ENCODE data around the gene ESYT1.
A peak's percentile ranks its signal among the peaks of the same experiment; 100 is the strongest.
"Not testable (repeated sequence)": the region's sequence is repeated elsewhere in the genome, so short reads cannot be mapped to it uniquely, and the experiment has no call there.

The ESYT1 gene

DNA sequence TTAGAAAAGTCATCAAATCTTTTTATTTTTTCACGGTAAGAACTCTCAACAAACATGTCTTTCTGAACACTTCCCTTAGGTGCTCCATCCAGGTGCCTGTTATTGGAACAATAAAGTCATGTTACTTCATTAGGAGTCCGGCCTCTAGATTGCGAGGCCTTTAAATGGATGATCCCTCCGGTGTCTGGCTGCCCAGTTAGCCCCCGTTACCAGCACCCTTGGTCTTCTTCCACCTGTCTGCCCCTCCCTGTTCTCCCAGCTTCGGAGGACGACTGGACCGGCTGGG is 24.3 kb upstream of the ESYT1 start:
- no peak for DNase-seq (ENCODE audit: low read depth)

DNA sequence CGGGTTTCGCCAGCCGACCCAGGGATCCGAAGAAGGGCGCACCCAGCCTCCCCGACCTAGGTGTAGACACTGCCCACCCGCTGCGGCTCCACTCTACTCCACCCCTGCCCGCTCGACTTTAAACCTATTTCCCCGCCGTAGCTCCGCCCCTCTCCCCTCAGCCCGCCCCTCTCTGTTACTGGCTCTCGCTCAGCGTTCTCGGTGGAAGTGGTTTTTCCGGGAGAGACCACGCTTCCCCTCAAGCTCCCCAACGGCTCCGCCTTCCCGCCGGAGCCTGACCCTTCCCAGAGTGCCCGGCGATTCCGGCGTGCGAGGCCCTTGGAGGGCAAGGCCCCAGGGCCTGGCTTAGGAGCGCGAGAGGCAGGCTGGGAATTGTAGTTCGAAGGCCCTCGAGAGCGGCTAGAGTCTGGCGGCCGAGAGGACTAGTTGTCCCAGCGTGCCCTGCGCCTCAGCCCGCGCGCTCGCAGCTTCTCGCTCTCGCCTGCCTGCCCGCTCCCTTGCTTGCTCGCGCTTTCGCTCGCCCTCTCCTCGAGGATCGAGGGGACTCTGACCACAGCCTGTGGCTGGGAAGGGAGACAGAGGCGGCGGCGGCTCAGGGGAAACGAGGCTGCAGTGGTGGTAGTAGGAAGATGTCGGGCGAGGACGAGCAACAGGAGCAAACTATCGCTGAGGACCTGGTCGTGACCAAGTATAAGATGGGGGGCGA is 23.8 kb upstream of the ESYT1 start, which contains the start of gene PA2G4:
Gene PA2G4 (plus strand): TSS at position 451 of the 706 bp plus-strand sequence. CDS start 179 bp downstream, at position 630.
- peak; percentile 95 for DNase-seq (ENCODE audit: low read depth)

DNA sequence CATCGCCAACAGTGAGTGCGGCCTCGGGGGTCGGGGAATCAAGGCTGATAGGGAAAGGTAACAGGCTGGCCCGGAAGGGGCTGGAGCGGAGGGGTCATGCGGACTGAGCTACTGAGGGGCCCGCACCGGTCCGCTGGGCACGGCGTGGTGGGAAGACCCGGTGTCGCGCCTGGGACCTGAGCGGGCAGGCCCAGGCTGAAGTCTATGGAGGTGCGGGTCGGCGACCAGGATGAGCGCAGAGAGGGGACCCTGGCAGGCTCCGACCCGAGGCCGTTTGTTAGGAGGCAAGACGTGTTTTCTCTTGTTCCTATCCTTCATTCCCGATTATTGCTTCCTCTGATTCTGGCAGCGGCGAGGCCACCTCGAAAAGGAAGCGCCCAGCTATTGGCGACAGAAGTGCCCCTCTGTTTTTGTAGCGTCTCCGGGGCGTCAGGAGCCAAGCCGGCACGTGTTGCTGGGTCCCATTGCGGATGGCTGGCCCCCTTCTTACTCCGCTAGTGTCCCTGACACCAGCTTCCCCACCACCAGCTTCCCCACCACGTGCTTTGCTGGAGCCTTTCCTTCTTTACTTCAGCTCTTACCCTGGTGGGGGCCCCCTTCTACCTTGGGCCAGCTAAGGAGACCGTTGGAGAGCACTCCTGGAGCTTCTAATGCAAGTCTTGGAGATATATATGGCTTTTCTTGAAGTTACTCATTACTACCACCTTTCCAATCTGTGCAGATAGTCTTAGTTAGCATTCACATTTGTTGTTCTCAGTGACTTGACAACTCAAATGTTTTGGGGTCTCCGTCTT is 23.1 kb upstream of the ESYT1 start:
- no peak for DNase-seq (ENCODE audit: low read depth)

DNA sequence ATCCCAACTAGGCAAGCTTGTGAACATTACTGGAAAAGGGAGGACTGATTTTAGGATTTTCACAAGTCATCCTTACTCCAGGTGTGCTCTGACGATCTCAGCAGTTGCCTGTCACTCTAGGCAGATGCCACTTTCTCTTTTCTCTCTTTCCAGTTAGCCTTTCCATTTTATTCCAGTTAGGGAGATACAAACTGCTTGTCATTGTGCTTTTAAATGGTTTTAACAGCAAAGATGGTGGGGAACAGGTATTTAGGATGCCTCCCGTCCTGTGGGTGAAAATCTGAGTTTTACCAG is 22.5 kb upstream of the ESYT1 start:
- no peak for DNase-seq (ENCODE audit: low read depth)

DNA sequence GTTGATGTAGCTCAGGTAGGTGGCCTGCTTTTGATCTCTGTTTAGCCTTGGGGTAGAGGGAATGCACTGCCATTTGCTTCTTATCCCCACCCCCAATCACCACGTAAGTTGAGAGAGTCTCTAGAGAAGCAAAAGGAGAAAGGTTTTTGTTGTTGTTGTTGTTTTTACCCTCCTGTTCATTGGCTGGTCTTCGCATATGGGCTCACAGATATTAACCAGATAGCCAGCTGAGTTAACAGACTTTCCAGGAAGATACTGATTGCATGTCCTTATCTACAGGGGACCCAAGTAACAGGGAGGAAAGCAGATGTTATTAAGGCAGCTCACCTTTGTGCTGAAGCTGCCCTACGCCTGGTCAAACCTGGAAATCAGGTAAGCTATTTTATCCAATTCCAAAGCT is 20.8 kb upstream of the ESYT1 start:
- DNase-seq (ENCODE audit: low read depth), result no peak

DNA sequence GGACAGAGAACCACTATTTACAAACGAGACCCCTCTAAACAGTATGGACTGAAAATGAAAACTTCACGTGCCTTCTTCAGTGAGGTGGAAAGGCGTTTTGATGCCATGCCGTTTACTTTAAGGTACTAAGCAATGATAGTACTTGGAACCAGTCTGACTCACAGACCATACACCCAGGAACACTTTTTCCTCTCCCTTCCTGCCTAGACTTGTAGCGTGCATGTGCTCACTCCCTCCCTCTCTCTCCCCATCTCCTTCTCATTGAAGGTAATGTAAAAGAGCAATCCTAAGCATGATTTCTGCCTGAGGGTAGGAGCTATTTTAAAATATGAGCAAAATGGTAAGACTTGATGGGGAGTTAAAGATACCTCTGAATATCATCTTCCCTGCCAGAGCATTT is 17.5 kb upstream of the ESYT1 start:
- no peak for DNase-seq (ENCODE audit: low read depth)

DNA sequence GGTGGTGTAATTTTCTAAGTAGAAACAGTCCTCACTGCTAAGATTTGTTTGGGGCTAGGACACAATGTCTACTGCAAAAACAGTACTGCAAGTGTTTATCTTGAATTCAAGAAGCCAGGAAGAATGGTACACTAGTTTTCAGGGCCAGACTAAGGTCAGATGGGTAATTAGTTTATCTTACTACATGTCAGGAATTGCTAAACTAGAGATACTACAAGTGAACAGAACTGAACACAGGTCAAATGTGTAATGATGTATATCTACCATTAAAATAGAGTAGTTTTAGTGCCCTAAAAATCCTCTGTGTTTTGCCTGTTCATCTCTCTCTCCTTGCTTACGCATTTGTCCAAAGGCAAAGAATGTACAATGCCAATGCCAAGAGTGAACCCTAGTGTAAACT is 14.0 kb upstream of the ESYT1 start:
- no peak for DNase-seq (ENCODE audit: low read depth)

DNA sequence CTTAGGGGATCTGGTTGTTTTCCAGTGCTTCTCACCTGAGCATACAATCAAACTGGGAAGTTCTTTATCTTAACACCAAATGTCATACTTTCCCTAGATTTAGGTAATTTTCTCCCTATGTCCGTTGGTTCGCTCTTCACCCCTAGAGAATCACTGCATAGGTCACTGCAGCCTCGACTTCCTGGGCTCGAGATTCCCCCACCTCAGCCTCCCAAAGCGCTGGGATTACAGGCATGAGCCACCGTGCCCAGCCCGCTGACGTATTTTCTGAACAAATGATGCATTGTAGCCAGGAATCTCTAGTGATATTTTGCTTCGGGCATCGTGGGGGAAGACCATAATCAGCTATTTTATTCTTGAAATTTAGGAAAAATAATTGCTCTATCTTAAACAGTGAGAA is 12.7 kb upstream of the ESYT1 start:
- DNase-seq (ENCODE audit: low read depth), result no peak

DNA sequence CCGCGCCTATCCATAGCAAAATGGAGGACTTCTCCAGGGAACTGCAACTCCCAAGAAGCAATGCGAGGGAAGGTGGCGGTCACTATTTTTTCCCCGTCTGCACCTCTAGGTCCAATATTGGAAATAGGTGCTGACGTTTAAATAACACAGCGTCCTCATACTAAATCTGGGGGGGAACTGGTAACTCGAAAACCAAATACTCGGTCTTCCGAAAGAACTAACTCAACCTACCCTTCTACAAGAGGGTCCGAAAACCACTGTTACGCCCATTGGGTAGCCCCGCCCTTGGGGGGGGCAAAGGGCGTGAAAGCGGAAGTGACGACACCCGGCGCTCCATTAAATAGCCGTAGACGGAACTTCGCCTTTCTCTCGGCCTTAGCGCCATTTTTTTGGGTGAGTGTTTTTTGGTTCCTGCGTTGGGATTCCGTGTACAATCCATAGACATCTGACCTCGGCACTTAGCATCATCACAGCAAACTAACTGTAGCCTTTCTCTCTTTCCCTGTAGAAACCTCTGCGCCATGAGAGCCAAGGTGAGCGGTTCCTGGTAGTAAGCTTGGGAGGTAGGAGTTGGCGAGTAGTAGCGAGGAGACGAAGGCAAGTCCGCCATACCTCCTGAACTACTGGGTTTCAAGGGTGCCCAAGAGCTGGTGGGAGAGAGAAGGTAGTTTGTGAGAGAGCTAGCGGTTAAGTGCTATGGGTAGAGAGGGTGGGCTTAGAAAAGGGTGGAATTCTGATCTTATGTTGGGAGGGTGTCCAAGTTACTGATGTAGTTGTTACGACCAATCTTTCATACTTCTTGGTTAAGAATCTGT is 11.6 kb upstream of the ESYT1 start, which contains the start of gene RPL41:
Gene RPL41 (plus strand): TSS at position 367 of the 815 bp plus-strand sequence.
- DNase-seq (ENCODE audit: low read depth), result peak; percentile 92

DNA sequence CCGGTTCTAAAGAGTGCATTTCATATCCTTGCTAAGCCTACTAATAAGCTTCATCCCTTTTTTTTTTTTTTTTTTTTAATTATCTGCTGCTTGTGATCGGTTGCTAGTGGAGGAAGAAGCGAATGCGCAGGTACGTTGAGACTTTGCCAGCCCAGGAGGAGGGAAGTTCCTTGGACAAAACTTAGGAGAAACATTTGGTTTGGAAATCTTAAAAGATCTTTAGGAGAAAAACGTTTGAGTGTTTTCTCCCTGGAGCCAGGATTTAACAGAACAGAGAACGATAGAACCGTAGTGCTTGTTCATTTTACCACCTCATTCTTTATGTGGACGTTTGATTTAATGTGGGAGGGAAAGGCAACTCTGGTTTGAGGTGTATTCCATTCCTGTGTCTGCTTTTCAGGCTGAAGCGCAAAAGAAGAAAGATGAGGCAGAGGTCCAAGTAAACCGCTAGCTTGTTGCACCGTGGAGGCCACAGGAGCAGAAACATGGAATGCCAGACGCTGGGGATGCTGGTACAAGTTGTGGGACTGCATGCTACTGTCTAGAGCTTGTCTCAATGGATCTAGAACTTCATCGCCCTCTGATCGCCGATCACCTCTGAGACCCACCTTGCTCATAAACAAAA is 10.9 kb upstream of the ESYT1 start:
- not testable (repeated sequence) for DNase-seq (ENCODE audit: low read depth)

DNA sequence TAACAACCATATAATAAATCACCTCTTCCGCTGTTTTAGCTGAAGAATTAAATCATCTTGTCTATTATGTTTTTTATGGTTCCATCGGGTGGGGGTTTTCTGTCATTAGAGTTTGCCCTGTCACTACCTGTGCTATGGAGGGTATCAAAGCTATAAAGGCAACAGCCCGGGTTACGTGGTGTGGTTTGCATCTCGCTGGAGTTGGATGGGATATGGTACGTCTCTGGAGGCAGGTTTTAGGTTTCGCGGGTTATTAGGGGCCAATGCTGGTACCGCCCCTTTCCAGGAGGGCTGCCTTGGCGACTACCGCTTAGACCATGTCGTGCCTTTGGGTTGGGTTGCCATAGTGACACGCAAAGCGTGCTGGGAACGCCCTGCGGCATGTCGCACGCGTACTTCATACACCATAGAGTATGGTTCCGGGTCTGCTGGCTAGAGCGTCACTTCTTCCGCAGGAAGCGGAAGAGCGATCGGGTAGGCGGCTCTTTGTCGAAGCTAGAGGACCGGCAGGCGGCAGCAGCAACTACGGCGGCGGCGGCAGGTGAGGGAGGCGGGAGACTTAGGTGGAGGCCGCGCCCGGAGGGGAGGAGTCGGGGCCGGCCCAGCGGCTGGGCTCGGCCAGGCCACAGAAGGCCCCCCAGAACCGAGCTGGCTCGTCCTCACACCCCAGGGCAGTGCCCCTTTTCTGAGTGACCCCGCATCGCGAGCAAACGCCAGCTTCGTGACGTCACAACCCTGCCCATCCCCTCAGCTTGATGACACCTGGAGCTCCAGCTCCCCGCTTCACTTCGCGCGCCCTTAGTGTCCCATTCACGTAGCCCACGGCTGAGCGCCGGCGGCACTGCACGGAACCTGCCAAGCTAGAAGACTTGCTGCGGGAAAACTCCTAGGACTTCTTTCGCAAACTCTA is 10.0 kb upstream of the ESYT1 start, which contains the start of gene ZC3H10:
Gene ZC3H10 (plus strand): TSS at position 489 of the 910 bp plus-strand sequence. CDS start 2,297 bp downstream, outside the sequence.
- peak; percentile 98 for DNase-seq (ENCODE audit: low read depth)

DNA sequence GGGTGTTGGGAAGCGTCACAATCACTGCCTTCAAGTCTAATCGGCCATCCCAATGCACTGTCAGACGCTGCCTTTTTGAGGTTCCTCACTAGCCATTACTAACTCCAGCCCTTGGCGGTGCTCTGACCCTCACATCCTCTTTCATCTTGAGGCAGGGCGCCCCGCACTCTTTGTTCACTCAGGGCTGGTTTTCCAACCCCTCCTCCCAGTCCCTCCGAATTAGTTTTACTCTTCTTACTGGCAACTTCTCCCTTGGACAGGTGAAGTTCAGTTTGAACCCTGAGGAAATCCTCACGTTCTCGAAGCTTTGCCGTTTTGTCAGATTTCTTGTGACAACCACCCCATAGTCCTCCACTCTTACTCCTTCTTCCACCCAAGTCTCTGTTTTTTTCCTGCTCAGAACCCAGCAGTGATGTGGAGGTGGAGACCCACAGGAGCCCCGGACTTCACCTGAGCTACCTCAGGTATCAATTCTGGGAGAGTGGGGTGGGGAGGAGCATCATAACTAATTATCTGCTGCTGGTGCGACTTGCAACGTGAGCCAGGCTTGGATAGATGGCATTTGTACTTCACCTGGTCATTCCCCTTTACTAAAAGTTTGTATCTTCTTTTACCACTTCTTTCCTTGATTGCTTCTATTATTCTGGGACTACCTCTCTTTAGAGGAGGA is 9.2 kb upstream of the ESYT1 start:
- DNase-seq (ENCODE audit: low read depth), result no peak

DNA sequence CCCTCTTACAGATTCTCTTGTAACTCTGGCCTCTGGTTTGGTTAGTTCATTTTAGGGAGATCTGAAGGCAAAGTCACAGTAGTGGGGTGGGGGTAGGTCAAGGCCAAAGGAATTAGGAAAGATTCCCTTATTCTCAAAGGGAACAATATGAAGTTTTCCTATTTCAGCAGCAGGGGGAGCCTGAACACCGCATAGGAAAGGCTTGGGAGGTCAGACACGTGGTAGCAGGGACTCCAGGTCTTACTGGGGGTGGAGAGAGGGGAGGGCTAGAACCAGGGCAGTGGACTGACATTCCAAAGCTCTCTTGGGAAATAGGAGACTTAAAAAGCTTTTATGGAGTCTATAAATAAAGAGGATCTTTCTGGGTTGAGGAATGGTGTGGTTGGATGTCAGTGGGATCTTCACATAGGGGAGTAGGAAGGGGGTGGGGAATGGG is 8.7 kb upstream of the ESYT1 start:
- DNase-seq (ENCODE audit: low read depth), result peak; percentile 18

DNA sequence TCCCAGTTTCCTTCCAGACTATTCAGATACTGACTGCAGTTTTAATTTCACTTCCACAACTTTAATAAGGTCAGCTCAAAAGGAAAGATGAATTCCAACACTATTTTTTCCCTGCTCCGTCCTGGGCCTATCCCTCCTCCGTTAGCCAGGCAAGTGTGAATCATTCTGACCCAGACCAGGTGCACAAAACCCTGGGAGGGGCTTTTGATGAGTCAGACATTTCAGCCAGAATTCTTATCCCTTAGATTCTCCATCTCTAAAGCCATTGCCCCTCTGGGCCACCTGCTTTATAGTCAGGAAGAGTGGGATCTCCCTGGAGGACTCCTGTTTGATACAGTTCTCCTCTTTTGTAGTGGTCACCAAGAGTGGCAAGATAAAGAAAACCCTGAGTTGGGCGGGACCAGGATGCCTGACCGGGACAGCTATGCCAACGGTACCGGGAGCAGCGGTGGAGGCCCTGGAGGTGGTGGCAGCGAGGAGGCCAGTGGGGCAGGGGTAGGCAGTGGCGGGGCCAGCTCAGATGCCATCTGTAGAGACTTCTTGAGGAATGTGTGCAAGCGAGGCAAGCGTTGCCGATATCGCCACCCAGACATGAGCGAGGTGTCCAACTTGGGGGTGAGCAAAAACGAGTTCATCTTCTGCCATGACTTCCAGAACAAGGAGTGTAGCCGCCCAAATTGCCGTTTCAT is 7.8 kb upstream of the ESYT1 start:
- DNase-seq (ENCODE audit: low read depth), result no peak

DNA sequence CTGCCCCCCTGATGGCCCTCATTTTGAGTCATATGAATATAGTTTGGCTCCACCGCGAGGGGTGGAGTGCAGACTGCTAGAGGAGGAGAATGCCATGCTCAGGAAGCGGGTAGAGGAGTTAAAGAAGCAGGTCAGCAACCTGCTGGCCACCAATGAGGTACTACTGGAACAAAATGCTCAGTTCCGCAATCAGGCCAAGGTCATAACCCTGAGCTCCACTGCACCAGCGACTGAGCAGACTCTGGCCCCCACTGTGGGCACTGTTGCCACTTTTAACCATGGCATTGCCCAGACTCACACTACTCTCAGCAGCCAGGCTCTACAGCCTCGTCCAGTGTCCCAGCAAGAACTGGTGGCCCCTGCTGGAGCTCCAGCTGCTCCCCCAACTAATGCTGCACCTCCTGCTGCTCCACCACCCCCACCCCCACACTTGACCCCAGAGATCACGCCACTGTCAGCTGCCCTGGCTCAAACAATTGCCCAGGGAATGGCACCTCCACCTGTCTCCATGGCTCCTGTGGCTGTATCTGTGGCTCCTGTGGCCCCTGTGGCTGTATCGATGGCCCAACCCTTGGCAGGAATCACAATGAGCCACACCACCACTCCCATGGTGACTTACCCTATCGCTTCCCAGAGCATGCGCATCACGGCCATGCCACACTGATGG is 6.7 kb upstream of the ESYT1 start:
- no peak for DNase-seq (ENCODE audit: low read depth)

DNA sequence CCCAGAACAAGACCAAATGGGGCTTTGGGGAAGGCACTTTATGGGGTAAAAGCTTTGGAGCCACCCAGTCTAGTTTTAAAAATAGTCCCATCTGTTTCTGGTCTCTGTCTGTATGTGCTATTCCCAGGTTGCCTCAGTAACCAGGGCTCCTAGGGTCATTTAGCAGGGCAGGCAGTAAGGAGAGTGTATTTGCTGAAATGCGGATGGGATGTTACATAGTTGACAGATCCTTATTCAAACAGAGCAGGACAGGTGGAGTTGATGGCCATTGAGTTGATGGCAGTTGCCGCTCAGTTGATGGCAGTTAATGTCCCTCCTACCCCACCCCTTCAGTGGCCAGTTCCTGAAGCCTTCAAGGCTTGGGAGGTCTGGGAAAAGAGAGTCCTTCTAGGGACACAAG is 5.4 kb upstream of the ESYT1 start:
- no peak for DNase-seq (ENCODE audit: low read depth)

DNA sequence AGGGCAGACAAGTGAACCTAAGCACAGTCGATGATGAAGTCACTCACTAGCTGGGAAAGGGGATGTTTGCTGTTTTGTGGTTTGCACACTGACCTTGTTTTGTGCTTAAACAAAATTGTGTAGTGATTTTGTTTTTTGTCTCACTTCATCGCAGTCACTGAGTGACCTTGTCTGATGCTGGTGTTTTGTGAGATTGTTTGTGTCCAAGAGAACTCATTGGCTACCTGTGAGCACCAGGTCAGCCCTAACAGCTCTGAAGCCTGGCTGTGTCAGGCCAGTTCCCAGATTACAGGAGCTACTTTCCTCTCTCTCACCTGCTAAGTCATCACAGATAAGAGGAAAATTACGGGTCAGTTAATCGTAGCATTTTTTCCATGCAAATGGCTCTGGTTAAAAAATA is 3.9 kb upstream of the ESYT1 start:
- no peak for DNase-seq (ENCODE audit: low read depth)

DNA sequence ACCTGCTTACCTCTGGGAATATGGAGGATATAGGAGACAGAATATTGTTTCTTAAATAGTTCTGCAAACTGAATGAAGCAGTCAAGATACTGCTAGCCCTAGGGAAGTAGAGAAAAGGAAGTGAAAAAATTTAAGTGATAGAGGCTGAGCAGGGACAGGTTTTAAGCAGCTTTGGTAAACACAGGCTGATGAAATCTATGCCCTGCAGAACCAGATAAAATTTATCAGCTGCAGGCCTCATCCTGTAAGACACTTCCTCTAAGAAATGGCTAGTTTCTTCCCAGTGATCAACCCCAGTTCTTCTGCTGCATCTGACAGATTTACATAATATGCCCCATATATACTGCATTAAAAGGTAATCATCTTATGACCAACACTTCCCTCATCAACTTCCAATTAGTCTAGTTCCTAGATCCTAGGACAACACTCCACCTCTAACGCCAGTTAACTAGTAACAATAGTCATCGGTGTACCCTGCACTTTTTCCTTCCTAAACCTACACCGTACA is 1.3 kb upstream of the ESYT1 start:
- no peak for DNase-seq (ENCODE audit: low read depth)

DNA sequence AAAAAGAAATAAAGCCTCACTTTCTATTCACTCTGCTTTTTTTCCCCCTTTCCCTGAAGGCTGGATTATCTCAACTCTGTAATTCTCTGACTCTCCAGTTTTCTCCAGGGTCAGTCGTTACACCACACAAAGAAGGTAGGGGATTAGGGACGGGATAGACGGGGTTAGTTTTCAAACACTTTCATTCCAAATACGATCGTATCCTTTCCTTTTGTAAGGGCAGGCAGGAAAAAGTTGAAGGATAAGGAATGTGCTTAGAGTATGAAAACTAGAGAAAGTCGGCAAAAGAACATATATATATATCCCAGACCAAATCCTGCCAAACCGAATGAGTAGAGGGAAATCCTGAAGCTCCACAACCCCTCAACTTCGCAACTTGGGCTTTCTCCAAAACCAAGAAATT is 581 bp upstream of the ESYT1 start:
- no peak for DNase-seq (ENCODE audit: low read depth)

All from stimulated activated CD8-positive, alpha-beta memory T cell treated with anti-CD3 and anti-CD28 coated beads, Interleukin-7, amount 100 ng/mL, for 24 hours (primary cell).